Measurements from ENCODE around the gene MAST4. TPM values are rescaled to one million over a fixed set of nuclear protein-coding genes. Genes with fewer than 3 reads are reported as not detected.

MAST4 gene
- total and polyA plus RNA-seq, 2 of the 13 experiments (the other 11 are each of a cell fraction or from before 2014, with no cell fraction given) = 3.4 to 3.7 TPM

DNA sequence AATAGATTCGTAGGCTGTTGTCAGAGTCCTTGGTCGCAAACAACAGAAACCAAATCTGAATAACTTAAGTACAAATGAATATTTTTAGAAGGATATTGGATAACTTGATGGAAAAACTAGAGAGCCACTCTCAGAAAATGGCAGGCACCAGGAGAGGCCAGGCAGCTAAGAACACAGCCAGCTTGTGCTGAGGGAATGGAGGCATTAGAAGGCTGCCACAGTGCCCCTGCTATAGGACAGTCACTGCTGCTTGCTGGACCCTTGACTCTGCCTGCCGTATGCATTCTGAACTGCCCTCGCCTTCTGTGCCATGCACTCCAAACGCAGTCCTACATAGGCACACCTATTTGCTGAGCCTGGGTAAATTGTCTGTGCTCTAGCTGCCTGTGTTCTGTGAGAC lies 78.6 kb downstream of the MAST4 start:
- no peak overlapping the region for H3K4me2 ChIP-seq (ENCODE audit: low read depth, low read length)
- no peaks in the 10 kb centered on the region for H3K4me1 ChIP-seq (ENCODE audit: insufficient read depth, low read length)
- H3K27me3 ChIP-seq (ENCODE audit: control insufficient read depth in 1 of 2, insufficient read depth in 2 of 2, low read length in 2 of 2) = peaks cover 1 to 6% of the 10 kb centered on the region in 2 experiments; a peak in 3 of 5 replicates
- no peak overlapping the region for H3K9ac ChIP-seq (ENCODE audit: insufficient read depth, low read depth, low read length)
- POLR2A ChIA-PET = no interaction called here
- no peak overlapping the region for H3K27ac ChIP-seq (ENCODE audit: extremely low read length, insufficient read depth, low read length)
- intact Hi-C loops (cut with micrococcal nuclease; ENCODE audit: unreplicated experiment) (no loop called here), in situ Hi-C loops (cut with HindIII; ENCODE audit: extremely low pct_ligation_motif_present, low pct_unique_long_range_greater_than_20kb) (no loop called here)
- H3K36me3 ChIP-seq (replicated peaks in 1 of 2; ENCODE audit: control insufficient read depth in 1 of 2, insufficient read depth in 2 of 2, low read length in 2 of 2) = no peaks in the 10 kb centered on the region
- TF ChIP-seq MATR3 (CRISPR knock-in tag; IDR thresholded peaks at IDR 0.05) (no peak), ZNF572 (CRISPR knock-in tag; IDR thresholded peaks at IDR 0.05) (no peak), ZNF501 (CRISPR knock-in tag; IDR thresholded peaks at IDR 0.05) (no peak), ZFYVE20 (CRISPR knock-in tag; IDR thresholded peaks at IDR 0.05; ENCODE audit: borderline replicate concordance, low read depth) (no peak), ZNF138 (CRISPR knock-in tag; IDR thresholded peaks at IDR 0.05; ENCODE audit: low read depth) (no peak)
- H2AFZ ChIP-seq (ENCODE audit: low read length) = no peak overlapping the region
- no peaks in the 10 kb centered on the region for H4K20me1 ChIP-seq (ENCODE audit: insufficient read depth, low read length)
- BruUV-seq (replicated peaks) = no TSS peak
- WGBS (ENCODE audit: low lambda C conversion rate) = 2% methylated on average over 3 of the region's 5 CpGs
- ATAC-seq = no peak
- no peak for DNase-seq (ENCODE audit: low spot score)
- CTCF ChIA-PET (ENCODE audit: low intra/inter-chr PET ratio, low total read pairs) = no interaction called here
- H3K9me3 ChIP-seq (ENCODE audit: low read length) = no peaks in the 10 kb centered on the region
- H3K79me2 ChIP-seq (ENCODE audit: insufficient read depth, low read length) = no peaks in the 10 kb centered on the region
- FAIRE-seq = no peak
- H3K4me3 ChIP-seq (replicated peaks in 1 of 3; ENCODE audit: insufficient read depth in 1 of 3, low read depth in 2 of 3, low read length in 3 of 3) = no peak overlapping the region

GRCh38 chr5:66675406-66675805 lies 79.2 kb downstream of the MAST4 start:
- no peak overlapping the region for H2AFZ ChIP-seq (ENCODE audit: low read length)
- no peak overlapping the region for H3K9ac ChIP-seq (ENCODE audit: insufficient read depth, low read depth, low read length)
- FAIRE-seq (no peak), DNase-seq (ENCODE audit: low spot score) (no peak), ATAC-seq (no peak)
- in situ Hi-C loops (cut with HindIII; ENCODE audit: extremely low pct_ligation_motif_present, low pct_unique_long_range_greater_than_20kb) (no loop called here), intact Hi-C loops (cut with micrococcal nuclease; ENCODE audit: unreplicated experiment) (no loop called here)
- H3K27me3 ChIP-seq (ENCODE audit: control insufficient read depth in 1 of 2, insufficient read depth in 2 of 2, low read length in 2 of 2) = peaks cover 1 to 4% of the 10 kb centered on the region in 2 experiments; a peak in 1 of 5 replicates
- ChIA-PET CTCF (ENCODE audit: low intra/inter-chr PET ratio, low total read pairs) (no interaction called here), POLR2A (no interaction called here)
- BruUV-seq (replicated peaks) = no TSS peak
- no peak overlapping the region for H3K27ac ChIP-seq (ENCODE audit: extremely low read length, insufficient read depth, low read length)
- H3K9me3 ChIP-seq (ENCODE audit: low read length) = no peaks in the 10 kb centered on the region
- H3K36me3 ChIP-seq (replicated peaks in 1 of 2; ENCODE audit: control insufficient read depth in 1 of 2, insufficient read depth in 2 of 2, low read length in 2 of 2) = no peaks in the 10 kb centered on the region
- H3K4me1 ChIP-seq (ENCODE audit: insufficient read depth, low read length) = no peaks in the 10 kb centered on the region
- H3K4me3 ChIP-seq (replicated peaks in 1 of 3; ENCODE audit: insufficient read depth in 1 of 3, low read depth in 2 of 3, low read length in 3 of 3) = no peak overlapping the region
- 0% methylated on average over 2 of the region's 2 CpGs for WGBS (ENCODE audit: low lambda C conversion rate)
- no peaks in the 10 kb centered on the region for H3K79me2 ChIP-seq (ENCODE audit: insufficient read depth, low read length)
- TF ChIP-seq NPAS2 (CRISPR knock-in tag; IDR thresholded peaks at IDR 0.05; ENCODE audit: borderline replicate concordance) (no peak), DNMT3B (CRISPR knock-in tag; conservative IDR thresholded peaks at IDR 0.05) (no peak), SP1 (IDR thresholded peaks at IDR 0.05) (no peak), SP1 (CRISPR knock-in tag; IDR thresholded peaks at IDR 0.05) (no peak), PHF8 (CRISPR knock-in tag; IDR thresholded peaks at IDR 0.05) (no peak), FOXK2 (IDR thresholded peaks at IDR 0.05) (no peak), KAT2B (IDR thresholded peaks at IDR 0.05; ENCODE audit: borderline replicate concordance, low read depth, low read length) (no peak), ZNF710 (CRISPR knock-in tag; IDR thresholded peaks at IDR 0.05; ENCODE audit: borderline replicate concordance) (no peak)
- no peak overlapping the region for H3K4me2 ChIP-seq (ENCODE audit: low read depth, low read length)
- no peaks in the 10 kb centered on the region for H4K20me1 ChIP-seq (ENCODE audit: insufficient read depth, low read length)

Measured in HepG2 (cell line).